ENCODE data around the gene HAO2. TPM values are rescaled to one million over a fixed set of nuclear protein-coding genes. Genes with fewer than 3 reads are reported as not detected.

HAO2 gene
- not detected for total RNA-seq

DNA sequence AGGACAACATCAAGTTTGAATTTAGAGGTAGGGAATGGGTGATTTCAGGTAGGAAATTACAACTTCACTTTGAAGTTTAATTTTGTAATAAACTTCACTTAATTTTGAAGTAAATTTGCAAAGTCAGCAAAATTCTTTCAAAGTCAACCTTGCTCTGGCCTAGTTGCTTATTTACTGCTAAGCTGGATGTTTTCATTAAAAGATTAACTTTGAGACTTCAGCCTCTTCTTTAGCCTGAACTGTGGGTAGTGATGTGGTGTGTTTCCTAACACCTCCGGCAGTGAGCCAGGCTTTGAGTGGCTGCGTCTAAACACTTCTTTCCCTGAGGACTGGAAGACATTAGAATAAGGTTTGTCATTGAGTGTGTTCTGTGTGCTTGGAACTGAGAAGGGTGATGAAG is at the start of gene HAO2:
Gene HAO2 (plus strand): TSS at position 232 of the 400 bp plus-strand sequence. CDS start 12,301 bp downstream, outside the sequence.
- DNase-seq = no peak
- Mint-ChIP-seq H3K36me3 (no peaks in the 10 kb centered on the region), H3K4me1 (peaks cover 2% of the 10 kb centered on the region), H3K4me3 (no peak within 1 kb of the TSS), H3K27ac (no peak within 1 kb of the TSS), H3K9me3 (no peaks in the 10 kb centered on the region), H3K27me3 (peaks cover 29% of the 10 kb centered on the region)

DNA sequence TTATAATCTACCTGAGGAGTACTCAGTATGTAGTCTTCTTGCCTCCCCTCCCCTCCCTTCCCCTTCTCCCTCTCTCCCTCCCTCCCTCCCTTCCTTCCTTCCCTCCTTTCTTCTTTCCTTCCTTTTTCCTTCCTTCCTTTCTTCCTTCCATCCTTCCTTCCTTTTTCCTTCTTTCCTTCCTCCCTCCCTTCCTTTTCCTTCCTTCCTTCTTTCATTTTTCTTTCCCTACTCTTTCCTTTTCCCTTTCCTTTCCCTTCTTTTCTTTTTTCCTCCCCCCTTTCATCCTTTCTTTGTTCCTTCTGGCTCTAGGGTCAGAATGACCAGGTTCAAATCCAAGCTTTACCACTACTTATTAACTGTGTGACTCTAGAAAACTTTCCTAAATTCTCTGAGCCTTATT is 48.5 kb upstream of the HAO2 start:
- Mint-ChIP-seq H3K27me3 (peaks cover 9% of the 10 kb centered on the region), H3K36me3 (no peaks in the 10 kb centered on the region), H3K4me3 (no peak overlapping the region), H3K9me3 (no peaks in the 10 kb centered on the region), H3K27ac (no peak overlapping the region), H3K4me1 (peaks cover 3% of the 10 kb centered on the region)
- no peak for DNase-seq

DNA sequence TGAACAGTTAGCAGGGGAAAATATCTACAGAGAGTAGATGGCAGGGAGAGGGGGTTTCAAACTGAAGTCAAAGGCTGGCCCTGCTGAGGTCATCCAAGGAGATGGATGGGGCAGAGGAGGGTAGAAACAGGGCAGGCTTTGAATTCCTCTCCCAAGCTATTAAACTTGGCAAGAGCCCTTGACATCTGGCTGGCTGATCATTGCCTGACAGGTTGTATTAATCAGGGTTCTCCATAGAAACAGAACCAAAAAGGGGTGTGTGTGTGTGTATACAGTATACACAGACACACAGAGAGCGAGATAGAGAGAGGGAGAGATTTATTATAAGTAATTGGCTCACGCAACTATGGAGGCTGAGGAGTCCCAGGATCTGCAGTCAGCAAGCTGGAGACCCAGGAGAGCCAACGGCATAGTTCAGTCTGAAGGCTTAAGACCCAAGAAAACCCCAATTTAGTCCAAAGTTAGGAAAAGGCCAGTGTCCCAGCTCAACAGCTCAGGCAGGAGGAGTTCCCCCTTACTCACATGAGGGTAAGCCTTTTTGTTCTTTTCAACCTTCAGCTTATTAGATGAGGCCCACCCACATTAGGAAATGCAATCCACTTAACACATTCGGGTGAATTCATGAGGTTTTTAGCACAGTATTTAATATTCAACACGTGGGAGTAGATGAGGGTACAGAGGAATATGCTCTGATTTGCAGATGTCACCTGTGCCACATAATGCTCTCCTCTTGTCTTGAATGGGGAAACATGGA is 46.7 kb upstream of the HAO2 start:
- Mint-ChIP-seq H3K4me3 (no peak overlapping the region), H3K4me1 (peaks cover 4% of the 10 kb centered on the region), H3K9me3 (no peaks in the 10 kb centered on the region), H3K27ac (peak overlapping the region; percentile 36), H3K27me3 (peaks cover 26% of the 10 kb centered on the region), H3K36me3 (no peaks in the 10 kb centered on the region)
- DNase-seq = no peak

DNA sequence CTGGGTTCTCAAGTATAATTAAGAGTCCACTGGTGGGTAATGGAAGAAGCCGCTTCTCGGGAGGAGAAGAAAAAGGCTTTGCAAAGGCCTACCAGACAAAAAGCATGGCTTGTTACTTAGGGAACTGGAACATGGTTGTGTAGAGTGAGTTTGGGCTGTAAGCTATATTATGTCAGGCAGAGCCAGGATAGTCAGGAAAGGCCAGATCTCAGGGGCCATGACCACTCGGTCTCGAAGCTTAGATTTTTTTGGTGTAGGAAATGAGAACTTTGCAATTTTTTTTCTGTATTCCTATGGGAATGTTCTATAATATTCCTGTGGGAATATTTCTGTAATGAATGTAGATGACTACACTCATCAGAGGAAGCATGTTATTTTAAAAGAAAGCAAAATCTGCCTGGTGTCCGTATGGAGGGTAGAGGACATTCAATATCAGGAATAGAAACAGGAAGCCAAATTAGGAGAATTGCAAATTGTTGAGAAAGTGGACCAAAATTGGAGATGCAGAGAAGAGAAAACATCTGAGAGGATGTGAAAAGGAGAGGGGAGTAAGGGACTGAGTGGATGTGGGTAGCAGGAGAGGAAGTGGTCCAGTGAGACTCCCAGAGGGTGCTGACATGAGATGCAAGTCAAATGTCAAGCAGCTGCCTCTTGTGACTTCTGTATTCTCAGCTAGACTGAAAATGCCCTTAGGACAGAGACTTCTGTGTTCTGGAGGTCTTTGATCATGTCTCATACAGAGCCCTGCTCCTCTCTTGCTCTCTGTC is 45.2 kb upstream of the HAO2 start:
- no peaks in the 10 kb centered on the region for H3K36me3 Mint-ChIP-seq
- no peak overlapping the region for H3K27ac Mint-ChIP-seq
- peaks cover 40% of the 10 kb centered on the region for H3K27me3 Mint-ChIP-seq
- DNase-seq = no peak
- peaks cover 13% of the 10 kb centered on the region for H3K4me1 Mint-ChIP-seq
- H3K9me3 Mint-ChIP-seq = no peaks in the 10 kb centered on the region
- H3K4me3 Mint-ChIP-seq = no peak overlapping the region

DNA sequence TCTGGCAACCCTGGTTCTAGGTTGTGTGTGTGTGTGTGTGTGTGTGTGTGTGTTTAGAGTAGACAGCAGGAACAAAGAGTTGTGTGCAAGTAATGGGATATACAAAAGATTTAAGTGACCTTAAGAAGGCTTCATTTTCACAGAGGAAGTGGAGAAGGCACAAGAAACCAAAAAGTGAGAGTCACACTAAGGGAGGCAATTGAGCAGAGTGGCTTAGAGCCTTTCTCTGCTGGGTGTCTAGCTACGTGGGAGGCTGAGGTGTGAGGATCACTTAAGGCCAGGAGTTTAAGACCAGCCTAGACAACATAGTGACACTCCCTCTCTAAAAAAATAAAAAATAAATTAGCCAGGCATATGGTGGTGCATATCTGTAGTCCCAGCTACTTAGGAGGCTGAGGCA is 44.4 kb upstream of the HAO2 start:
- peaks cover 47% of the 10 kb centered on the region for H3K27me3 Mint-ChIP-seq
- no peak for DNase-seq
- H3K27ac Mint-ChIP-seq = no peak overlapping the region
- no peak overlapping the region for H3K4me3 Mint-ChIP-seq
- H3K36me3 Mint-ChIP-seq = no peaks in the 10 kb centered on the region
- peaks cover 13% of the 10 kb centered on the region for H3K4me1 Mint-ChIP-seq
- no peaks in the 10 kb centered on the region for H3K9me3 Mint-ChIP-seq

DNA sequence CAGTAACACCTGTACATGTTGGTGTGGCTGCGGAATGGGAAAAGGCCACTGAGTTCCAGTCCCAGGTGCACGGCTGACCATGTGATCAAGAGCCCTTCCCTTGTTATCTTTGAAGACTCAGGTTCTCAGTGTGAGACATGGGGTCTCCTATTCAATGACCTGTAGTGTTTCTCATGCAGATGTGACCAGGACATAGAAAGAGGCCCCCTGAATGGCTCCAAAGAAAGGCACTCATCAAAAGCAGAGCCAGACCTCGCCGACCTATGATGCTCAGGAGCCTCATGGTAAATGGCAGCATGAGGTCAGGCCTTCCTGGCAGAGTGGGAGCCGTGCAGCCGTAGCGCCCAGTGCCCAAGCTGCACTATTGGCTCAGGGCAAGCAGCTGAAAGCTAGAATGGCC is 42.3 kb upstream of the HAO2 start:
- Mint-ChIP-seq H3K27ac (no peak overlapping the region), H3K36me3 (no peaks in the 10 kb centered on the region), H3K9me3 (no peaks in the 10 kb centered on the region), H3K4me1 (peaks cover 13% of the 10 kb centered on the region), H3K4me3 (no peak overlapping the region), H3K27me3 (peaks cover 47% of the 10 kb centered on the region)
- no peak for DNase-seq

DNA sequence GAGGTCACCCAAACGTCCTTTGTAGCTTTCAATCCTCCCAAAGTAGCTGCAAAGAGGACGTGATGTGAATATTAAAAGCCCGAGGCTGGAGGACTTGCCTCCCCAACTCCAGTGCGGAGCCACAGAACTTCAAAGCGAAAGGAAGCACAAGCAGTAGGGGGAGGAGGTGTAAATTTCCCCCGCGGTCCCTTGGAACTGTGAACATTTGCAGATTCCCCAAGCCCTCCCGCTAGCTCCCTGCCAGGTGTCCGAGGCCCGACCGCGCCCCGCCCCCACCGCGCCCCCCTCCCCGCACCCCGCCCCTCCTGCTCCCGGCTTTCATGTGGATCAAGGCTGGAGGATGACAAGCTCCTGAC is 41.5 kb upstream of the HAO2 start:
- no peaks in the 10 kb centered on the region for H3K9me3 Mint-ChIP-seq
- peaks cover 47% of the 10 kb centered on the region for H3K27me3 Mint-ChIP-seq
- DNase-seq = no peak
- peak overlapping the region; percentile 76 for H3K4me3 Mint-ChIP-seq
- H3K4me1 Mint-ChIP-seq = peaks cover 13% of the 10 kb centered on the region
- H3K36me3 Mint-ChIP-seq = no peaks in the 10 kb centered on the region
- no peak overlapping the region for H3K27ac Mint-ChIP-seq

DNA sequence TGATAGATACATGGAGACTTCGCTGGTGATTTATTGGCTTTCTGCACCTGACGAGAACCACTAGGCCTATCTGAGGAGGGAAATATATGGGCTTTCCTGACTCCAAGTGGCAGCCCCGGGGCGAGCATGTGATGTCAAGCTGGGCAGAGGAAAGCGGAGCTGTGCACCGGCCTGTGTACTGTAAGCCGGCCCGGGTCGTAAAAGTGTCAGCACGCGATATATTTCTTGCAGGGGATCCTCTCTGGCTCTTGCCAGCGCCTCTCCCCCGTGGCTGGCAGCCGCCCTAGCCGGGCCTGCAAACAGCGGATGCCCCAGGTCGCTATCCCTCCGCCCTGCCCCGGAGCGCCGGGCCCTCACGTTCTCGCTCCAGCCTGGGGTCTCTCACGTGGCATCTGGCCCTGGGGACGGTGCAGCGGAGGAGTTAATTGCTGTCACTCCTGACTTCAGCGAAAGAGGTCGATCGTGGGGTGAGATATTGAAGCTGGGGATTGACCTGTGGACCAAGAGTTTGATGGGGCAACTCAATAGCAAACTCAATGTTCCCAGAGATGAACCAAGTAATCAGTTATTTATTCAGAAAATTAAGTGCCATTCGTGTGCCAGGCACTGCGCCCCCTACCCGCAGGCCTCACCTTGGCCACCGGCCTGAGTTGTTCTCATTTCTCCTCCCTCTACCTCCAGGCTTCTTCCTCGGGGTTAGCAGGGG is 41.0 kb upstream of the HAO2 start:
- no peak overlapping the region for H3K27ac Mint-ChIP-seq
- no peaks in the 10 kb centered on the region for H3K36me3 Mint-ChIP-seq
- peaks cover 47% of the 10 kb centered on the region for H3K27me3 Mint-ChIP-seq
- peak overlapping the region; percentile 76 for H3K4me3 Mint-ChIP-seq
- H3K9me3 Mint-ChIP-seq = no peaks in the 10 kb centered on the region
- peak; percentile 31 for DNase-seq
- H3K4me1 Mint-ChIP-seq = peaks cover 13% of the 10 kb centered on the region

DNA sequence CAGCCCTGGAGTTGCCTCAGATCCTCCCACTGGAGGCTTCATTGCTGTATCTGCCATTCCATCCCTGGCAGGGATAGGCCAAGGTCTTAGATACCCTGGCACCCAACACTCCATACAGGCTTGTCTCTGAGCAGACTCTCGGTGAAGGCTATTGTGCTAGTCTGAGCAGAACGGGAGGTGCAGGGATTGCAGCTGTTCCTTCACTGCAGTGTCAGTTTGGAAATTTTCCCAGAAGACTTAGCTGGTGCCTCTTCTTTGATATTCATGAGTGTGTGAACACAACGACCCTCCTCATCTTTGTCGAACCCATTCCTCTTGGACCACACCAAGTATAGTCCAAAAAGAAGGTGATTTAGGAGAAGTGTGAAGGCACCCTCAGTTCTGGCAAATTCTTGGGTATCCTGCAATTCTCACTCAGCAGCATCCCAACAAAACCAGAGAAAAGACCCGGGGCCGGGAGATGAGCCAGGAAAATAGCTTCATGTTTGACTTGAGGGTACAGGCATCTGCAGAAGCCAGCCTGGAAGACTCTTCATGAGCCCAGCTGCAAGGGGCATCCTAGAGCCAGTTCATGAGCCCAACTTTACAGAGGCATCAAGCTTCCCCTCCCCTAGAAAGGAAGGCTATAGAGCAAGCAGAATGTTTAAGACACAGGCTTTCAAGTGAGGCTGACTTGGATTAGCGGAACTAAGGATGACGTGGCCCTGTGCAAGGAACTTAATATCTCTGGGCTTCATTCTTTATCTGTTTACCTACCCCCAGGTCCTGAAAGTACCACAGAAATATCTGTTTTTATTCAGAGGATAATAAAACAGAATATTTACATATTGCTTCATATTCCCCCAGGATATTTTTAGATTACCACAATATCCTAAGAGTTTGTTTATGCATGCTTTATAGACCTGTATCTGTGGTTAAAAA is 38.8 kb upstream of the HAO2 start:
- Mint-ChIP-seq H3K36me3 (no peaks in the 10 kb centered on the region), H3K9me3 (no peaks in the 10 kb centered on the region), H3K27ac (no peak overlapping the region)

DNA sequence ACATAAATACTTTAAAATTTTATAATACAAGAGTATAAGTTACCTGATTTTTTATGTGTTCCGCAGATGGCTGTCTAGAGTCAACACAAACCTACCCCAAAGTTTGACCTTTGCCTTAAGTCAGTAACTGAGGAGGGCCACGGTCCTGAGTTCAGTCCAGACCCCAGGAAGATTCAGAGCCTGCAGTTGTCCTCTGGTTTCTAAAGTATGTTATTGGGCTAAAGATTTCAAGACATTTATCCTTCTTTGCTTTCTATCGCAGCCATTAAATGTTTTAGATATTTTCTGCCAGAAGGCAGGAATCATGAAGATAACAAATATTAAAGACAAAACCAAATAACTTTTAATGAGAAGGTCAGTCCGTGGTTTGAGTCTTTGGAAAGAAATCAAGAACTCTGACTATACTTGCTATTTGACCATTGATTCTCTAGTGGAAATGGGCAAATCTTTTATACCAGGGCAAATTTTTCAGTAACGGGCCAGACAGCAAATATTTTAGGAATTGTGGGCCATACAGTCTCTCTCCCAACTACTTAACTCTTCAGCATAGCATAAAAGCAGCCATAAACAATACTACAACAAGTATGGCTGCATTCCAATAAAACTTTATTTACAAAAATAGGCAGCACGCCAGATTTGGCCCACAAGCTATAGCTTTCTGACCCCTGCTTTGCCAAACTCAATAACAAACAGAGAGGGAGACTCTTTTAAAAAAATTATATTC is 38.0 kb upstream of the HAO2 start:
- Mint-ChIP-seq H3K36me3 (no peaks in the 10 kb centered on the region), H3K4me3 (no peak overlapping the region), H3K27ac (no peak overlapping the region), H3K27me3 (peaks cover 32% of the 10 kb centered on the region), H3K9me3 (no peaks in the 10 kb centered on the region), H3K4me1 (peaks cover 10% of the 10 kb centered on the region)
- no peak for DNase-seq

More for the DNA sequence above, 38.8 kb upstream of the HAO2 start:
- Mint-ChIP-seq H3K4me1 (peaks cover 10% of the 10 kb centered on the region), H3K4me3 (no peak overlapping the region), H3K27me3 (peaks cover 40% of the 10 kb centered on the region)
- no peak for DNase-seq

DNA sequence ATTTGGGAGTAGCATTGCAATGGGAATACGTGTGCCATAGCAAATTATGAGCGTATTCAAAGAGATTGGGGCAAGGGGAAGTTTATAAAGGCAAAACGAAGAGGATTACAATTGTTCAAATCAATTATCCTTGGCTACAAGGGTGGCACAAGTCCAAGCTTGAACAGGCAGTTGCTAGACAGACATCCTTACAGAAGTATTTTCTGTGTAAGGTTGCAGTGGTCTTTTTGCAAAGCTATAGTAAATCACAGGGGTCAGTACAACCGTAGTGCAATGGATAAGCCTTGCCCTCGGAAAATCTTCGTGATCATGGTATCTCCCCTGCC is 37.4 kb upstream of the HAO2 start:
- peaks cover 10% of the 10 kb centered on the region for H3K4me1 Mint-ChIP-seq
- H3K27ac Mint-ChIP-seq = no peak overlapping the region
- H3K9me3 Mint-ChIP-seq = no peaks in the 10 kb centered on the region

DNA sequence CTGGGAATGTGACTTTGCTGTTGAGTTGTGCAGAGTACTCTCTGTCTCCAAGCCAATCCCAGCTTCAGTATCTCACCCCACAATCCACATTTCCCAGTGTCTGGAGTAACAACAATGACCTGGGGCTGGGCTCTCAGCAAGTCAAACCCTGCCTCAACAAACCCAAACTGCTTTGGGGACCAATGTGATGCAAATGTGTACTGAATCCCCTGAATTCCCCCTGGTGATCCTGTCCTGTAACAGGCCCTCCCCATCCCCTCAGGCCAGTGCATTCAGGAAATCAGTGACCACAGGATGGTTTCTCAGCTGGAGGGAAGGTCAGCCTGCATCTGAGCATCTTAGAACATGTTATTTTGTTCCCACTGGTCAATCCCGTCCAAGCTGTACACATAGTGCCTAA is 36.7 kb upstream of the HAO2 start:
- DNase-seq = no peak
- H3K27ac Mint-ChIP-seq = no peak overlapping the region
- no peaks in the 10 kb centered on the region for H3K9me3 Mint-ChIP-seq
- peaks cover 9% of the 10 kb centered on the region for H3K4me1 Mint-ChIP-seq
- peaks cover 20% of the 10 kb centered on the region for H3K27me3 Mint-ChIP-seq
- H3K4me3 Mint-ChIP-seq = no peak overlapping the region
- no peaks in the 10 kb centered on the region for H3K36me3 Mint-ChIP-seq

More for the DNA sequence above, 37.4 kb upstream of the HAO2 start:
- Mint-ChIP-seq H3K36me3 (no peaks in the 10 kb centered on the region), H3K4me3 (no peak overlapping the region), H3K27me3 (peaks cover 27% of the 10 kb centered on the region)
- DNase-seq = no peak

DNA sequence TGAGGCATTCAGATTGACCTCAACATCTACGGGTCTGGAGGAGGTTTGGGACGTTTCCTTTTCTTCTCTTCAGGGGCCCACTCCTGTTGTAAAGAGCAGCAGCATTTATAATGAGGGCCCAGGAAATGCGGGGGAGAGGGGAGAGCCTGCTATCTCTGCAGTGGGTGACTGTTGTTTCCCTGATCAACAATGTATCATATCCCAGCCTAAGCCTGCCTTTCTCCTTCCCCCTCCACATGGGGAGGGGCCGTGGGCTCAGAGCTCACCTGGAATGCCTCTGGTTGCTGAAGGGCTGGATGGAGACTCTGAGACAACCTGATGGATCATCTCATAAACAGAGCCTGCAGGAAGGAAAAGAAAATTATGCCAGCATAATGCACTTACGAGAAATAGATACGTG is 36.0 kb upstream of the HAO2 start:
- Mint-ChIP-seq H3K4me1 (peaks cover 5% of the 10 kb centered on the region), H3K4me3 (no peak overlapping the region), H3K27me3 (peaks cover 13% of the 10 kb centered on the region), H3K9me3 (no peaks in the 10 kb centered on the region), H3K27ac (no peak overlapping the region), H3K36me3 (no peaks in the 10 kb centered on the region)
- no peak for DNase-seq

Data from activated naive CD8-positive, alpha-beta T cell treated with anti-CD3 and anti-CD28 coated beads for 36 hours (primary cell).